Thoracic aorta (tissue), 2 donors: ENCODE results near the gene RANBP3. TPM values are rescaled to one million over a fixed set of nuclear protein-coding genes. Genes with fewer than 3 reads are reported as not detected.

ENCODE experiments used
- ATAC-seq: fragments of 150-250 bp; one replicate; pipeline ENCODE4 v1.8.0; 2017; ENCODE audit warnings: low read depth; ENCODE audit not compliant: insufficient number of reproducible peaks, low FRiP score
- DNase-seq: peaks from one replicate; pipeline ENCODE4 v3.0.0-alpha.2; 2020; ENCODE audit warnings: low spot score
- H3K27ac ChIP-seq, 2 donors: fragments of 200-600 bp; sonication (generic); 1 replicate in 1 of 2; 2 replicates in 1 of 2; pipeline ENCODE4 v1.5.1; 2016; ENCODE audit warnings: mild to moderate bottlenecking in 2 of 2, moderate library complexity in 2 of 2
- H3K27me3 ChIP-seq: fragments of 200-600 bp; sonication (generic); replicated peaks from 2 replicates; pipeline ENCODE4 v1.6.0; 2016; ENCODE audit warnings: mild to moderate bottlenecking; ENCODE audit not compliant: insufficient read depth
- H3K36me3 ChIP-seq: fragments of 200-600 bp; sonication (generic); one replicate; pipeline ENCODE4 v1.5.1; 2016
- H3K4me1 ChIP-seq, 2 donors: fragments of 200-600 bp; sonication (generic); 1 replicate in 1 of 2; 2 replicates in 1 of 2; pipeline versions ENCODE4 v1.5.1 to v1.6.0; 2016; ENCODE audit warnings: low read depth in 2 of 2, mild to moderate bottlenecking in 1 of 2; ENCODE audit not compliant: control insufficient read depth in 1 of 2
- H3K4me3 ChIP-seq: fragments of 200-600 bp; sonication (generic); 2 replicates; pipeline ENCODE4 v1.5.1; 2016; ENCODE audit warnings: mild to moderate bottlenecking
- H3K9me3 ChIP-seq: fragments of 200-600 bp; sonication (generic); 2 replicates; pipeline ENCODE4 v1.5.1; 2016
- total RNA-seq, 2 donors: library from RNA; depleted of rRNA; stranded (reverse); fragments of >200 nt; gene quantifications; one replicate each; pipeline versions ENCODE4 v1.1.0 to v1.2.3, GENCODE V29; 2016
- TF ChIP-seq, protein P1 (sequence below): fragments of 200-600 bp; sonication (generic); IDR thresholded peaks from one replicate; pipeline ENCODE4 v1.5.1; 2019; ENCODE audit warnings: antibody characterized with exemption

The RANBP3 gene
- total RNA-seq, 2 donors from 2014 or later = 51.4 to 101 TPM

DNA sequence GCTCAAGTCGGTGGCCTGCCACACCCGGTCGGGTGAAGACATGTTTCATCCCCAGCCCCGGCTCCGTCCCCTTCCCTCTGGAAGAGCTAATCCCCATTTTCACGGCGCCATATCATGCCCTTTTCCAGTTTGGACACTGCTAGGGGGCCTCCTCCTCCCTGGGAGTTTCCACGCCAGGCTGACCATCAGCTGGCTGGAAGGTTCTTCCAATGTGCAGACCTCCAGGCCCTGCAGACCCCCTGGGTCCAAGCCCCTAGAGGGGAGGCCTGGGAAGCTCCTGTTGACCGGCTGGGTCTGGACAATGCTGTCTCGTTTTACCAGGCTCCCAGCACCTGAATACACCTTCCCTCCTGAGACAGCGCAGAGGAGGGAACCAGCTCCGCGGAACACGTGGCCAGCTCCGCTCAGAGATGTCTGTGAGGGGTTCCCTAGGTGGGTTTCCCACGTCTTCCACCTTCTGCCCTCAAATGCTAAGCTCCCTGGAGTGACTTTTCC is 44.7 kb upstream of the RANBP3 start:
- peaks cover 16% of the 10 kb centered on the region for H3K36me3 ChIP-seq
- ATAC-seq = no peak
- no peak for DNase-seq
- TF ChIP-seq, protein P1, sequence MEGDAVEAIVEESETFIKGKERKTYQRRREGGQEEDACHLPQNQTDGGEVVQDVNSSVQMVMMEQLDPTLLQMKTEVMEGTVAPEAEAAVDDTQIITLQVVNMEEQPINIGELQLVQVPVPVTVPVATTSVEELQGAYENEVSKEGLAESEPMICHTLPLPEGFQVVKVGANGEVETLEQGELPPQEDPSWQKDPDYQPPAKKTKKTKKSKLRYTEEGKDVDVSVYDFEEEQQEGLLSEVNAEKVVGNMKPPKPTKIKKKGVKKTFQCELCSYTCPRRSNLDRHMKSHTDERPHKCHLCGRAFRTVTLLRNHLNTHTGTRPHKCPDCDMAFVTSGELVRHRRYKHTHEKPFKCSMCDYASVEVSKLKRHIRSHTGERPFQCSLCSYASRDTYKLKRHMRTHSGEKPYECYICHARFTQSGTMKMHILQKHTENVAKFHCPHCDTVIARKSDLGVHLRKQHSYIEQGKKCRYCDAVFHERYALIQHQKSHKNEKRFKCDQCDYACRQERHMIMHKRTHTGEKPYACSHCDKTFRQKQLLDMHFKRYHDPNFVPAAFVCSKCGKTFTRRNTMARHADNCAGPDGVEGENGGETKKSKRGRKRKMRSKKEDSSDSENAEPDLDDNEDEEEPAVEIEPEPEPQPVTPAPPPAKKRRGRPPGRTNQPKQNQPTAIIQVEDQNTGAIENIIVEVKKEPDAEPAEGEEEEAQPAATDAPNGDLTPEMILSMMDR = no peak
- H3K4me3 ChIP-seq = no peak overlapping the region
- no peaks in the 10 kb centered on the region for H3K9me3 ChIP-seq
- H3K4me1 ChIP-seq = peaks cover 0 to 9% of the 10 kb centered on the region in 2 donors
- H3K27me3 ChIP-seq = no peaks in the 10 kb centered on the region
- peak overlapping the region; percentile 42 to 44 for H3K27ac ChIP-seq

GRCh38 chr19:6021878-6022569 is 44.1 kb upstream of the RANBP3 start:
- ATAC-seq (no peak), DNase-seq (no peak)
- no peaks in the 10 kb centered on the region for H3K27me3 ChIP-seq
- H3K4me1 ChIP-seq = peaks cover 0 to 9% of the 10 kb centered on the region in 2 donors
- TF ChIP-seq, protein P1 = peak; percentile 60
- no peak overlapping the region for H3K27ac ChIP-seq
- H3K9me3 ChIP-seq = no peaks in the 10 kb centered on the region
- H3K36me3 ChIP-seq = peaks cover 11% of the 10 kb centered on the region
- H3K4me3 ChIP-seq = no peak overlapping the region

DNA sequence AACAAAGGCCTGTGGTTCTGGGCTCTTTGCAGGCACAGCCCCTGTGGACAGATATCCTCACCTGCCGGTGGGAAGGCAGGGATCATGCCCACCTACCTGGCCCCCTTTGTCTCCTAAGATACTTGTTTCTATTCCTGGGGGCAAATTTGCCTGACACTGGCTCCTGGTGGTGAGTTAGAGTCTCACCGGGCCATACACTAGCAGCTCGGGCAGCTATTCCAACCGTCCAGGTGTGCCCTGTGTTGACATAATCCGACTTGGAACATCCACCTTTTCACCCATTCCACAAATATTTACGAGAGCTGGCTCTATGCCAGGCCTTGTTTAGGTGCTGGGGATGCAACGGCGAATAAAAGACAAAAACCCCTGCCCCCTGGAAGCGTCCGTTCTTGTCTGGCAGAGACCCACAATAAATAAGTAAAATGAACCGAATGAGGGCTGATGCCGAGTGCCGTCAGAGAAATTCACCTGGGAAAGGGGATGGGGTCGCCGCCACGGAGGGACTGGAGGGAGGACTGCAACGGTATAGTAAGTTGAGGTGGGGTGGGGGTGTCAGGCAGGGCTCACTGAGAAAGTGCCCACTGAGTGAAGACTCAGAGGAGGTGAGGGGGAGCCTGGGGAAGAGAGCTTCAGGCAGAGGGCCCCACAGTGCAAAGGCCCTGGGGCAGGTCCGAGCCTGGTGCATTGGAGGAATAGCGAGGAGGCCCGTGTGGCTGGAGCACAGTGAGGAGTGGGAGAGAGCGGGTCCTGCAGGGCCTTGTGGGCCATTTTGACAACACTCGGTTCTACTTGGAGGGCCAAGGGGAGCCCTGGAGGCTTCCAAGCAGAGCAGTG is 43.2 kb upstream of the RANBP3 start:
- no peak for DNase-seq
- Histone ChIP-seq H3K36me3 (peaks cover 6% of the 10 kb centered on the region), H3K4me3 (no peak overlapping the region)

GRCh38 chr19:6020166-6020882 is 42.4 kb upstream of the RANBP3 start:
- DNase-seq (no peak), ATAC-seq (no peak)
- peaks cover 6% of the 10 kb centered on the region for H3K36me3 ChIP-seq
- no peaks in the 10 kb centered on the region for H3K9me3 ChIP-seq
- no peak overlapping the region for H3K27ac ChIP-seq
- peaks cover 0 to 9% of the 10 kb centered on the region in 2 donors for H3K4me1 ChIP-seq
- H3K27me3 ChIP-seq = no peaks in the 10 kb centered on the region
- no peak overlapping the region for H3K4me3 ChIP-seq
- TF ChIP-seq, protein P1 = no peak

More for the DNA sequence above, 43.2 kb upstream of the RANBP3 start:
- Histone ChIP-seq H3K27ac (no peak overlapping the region), H3K27me3 (no peaks in the 10 kb centered on the region), H3K4me1 (peaks cover 0 to 9% of the 10 kb centered on the region in 2 donors), H3K9me3 (no peaks in the 10 kb centered on the region)
- TF ChIP-seq, protein P1 = no peak
- no peak for ATAC-seq
